GM06990 (cell line): ENCODE data around the gene RALGPS2.

Source experiments
- DNase-seq: peaks from one replicate; pipeline ENCODE4 v3.0.0-alpha.2; 2011; ENCODE audit not compliant: insufficient read length; ENCODE audit errors: extremely low read depth
- H3K27me3 ChIP-seq: replicated peaks from 2 replicates; pipeline ENCODE4 v1.6.0; 2011; ENCODE audit warnings: low read length; ENCODE audit not compliant: control insufficient read depth, insufficient read depth
- H3K36me3 ChIP-seq: 2 replicates; pipeline ENCODE4 v1.5.1; 2011; ENCODE audit warnings: low read length; ENCODE audit not compliant: control insufficient read depth, insufficient read depth
- H3K4me3 ChIP-seq: replicated peaks from 2 replicates; pipeline ENCODE4 v1.5.1; 2011; ENCODE audit warnings: low read depth, mild to moderate bottlenecking, control low read depth, low read length
- TF ChIP-seq, protein P1 (sequence below): IDR thresholded peaks from 2 replicates; pipeline ENCODE4 v1.5.1; 2011; ENCODE audit warnings: low read length, control low read depth, mild to moderate bottlenecking, inconsistent platforms; ENCODE audit not compliant: insufficient read depth, poor library complexity, severe bottlenecking

The RALGPS2 gene

DNA sequence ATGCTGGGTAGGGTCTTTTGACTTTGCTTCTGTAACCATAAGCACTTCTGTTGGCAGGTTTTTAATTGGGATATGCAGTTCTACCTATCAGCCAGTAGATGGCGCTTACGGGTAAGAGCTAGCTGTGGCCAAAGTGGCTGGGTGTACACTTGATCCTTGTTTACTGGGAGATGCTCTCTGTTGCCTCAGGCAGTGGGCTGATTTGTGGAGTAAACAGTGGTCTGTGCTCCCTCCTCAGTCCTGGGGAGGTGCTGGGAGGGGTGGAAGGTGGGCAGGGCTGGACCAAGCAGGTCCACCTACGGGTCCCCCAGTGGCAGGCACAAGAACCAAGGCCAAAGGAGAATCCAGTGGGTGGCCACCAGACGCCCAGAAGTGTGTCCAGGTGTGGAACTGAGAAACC is 43.4 kb downstream of the RALGPS2 start:
- Histone ChIP-seq H3K27me3 (no peaks in the 10 kb centered on the region), H3K36me3 (no peaks in the 10 kb centered on the region), H3K4me3 (no peak overlapping the region)
- TF ChIP-seq, protein P1, sequence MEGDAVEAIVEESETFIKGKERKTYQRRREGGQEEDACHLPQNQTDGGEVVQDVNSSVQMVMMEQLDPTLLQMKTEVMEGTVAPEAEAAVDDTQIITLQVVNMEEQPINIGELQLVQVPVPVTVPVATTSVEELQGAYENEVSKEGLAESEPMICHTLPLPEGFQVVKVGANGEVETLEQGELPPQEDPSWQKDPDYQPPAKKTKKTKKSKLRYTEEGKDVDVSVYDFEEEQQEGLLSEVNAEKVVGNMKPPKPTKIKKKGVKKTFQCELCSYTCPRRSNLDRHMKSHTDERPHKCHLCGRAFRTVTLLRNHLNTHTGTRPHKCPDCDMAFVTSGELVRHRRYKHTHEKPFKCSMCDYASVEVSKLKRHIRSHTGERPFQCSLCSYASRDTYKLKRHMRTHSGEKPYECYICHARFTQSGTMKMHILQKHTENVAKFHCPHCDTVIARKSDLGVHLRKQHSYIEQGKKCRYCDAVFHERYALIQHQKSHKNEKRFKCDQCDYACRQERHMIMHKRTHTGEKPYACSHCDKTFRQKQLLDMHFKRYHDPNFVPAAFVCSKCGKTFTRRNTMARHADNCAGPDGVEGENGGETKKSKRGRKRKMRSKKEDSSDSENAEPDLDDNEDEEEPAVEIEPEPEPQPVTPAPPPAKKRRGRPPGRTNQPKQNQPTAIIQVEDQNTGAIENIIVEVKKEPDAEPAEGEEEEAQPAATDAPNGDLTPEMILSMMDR: peak; percentile 93
- DNase-seq: peak; percentile 28

DNA sequence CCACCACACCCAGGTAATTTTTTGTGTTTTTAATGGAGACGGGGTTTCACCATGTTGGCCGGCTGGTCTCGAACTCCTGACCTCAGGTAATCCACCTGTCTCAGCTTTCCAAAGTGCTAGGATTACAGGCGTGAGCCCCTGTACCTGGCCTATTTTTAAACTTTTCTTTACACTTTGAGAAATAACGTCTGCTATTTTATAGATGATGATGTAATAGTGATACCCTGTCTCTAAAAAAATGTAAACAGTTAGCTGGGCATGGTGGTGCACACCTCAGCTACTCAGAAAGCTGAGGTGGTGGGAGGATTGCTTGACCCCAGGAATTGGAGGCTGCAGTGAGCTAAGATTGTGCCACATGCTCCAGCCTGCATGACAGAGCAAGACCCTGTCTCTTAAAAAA is 47.9 kb downstream of the RALGPS2 start:
- Histone ChIP-seq H3K4me3 (no peak overlapping the region), H3K27me3 (no peaks in the 10 kb centered on the region), H3K36me3 (no peaks in the 10 kb centered on the region)
- TF ChIP-seq, protein P1: no peak
- DNase-seq: no peak

- DNase-seq: no peak
- Histone ChIP-seq H3K36me3 (no peaks in the 10 kb centered on the region), H3K4me3 (no peak overlapping the region), H3K27me3 (no peaks in the 10 kb centered on the region)
- TF ChIP-seq, protein P1: no peak
These were observed 49.2 kb downstream of the RALGPS2 start for GRCh38 chr1:178774263-178774662.

- Histone ChIP-seq H3K27me3 (no peaks in the 10 kb centered on the region), H3K4me3 (no peak overlapping the region), H3K36me3 (no peaks in the 10 kb centered on the region)
- DNase-seq: no peak
- TF ChIP-seq, protein P1: no peak
These were observed 51.5 kb downstream of the RALGPS2 start for GRCh38 chr1:178776553-178776952.

- TF ChIP-seq, protein P1: no peak
- H3K27me3 ChIP-seq: no peaks in the 10 kb centered on the region
- H3K36me3 ChIP-seq: no peaks in the 10 kb centered on the region
- no peak for DNase-seq
- no peak overlapping the region for H3K4me3 ChIP-seq
These were observed 56.7 kb downstream of the RALGPS2 start for GRCh38 chr1:178781533-178782330.

GRCh38 chr1:178784131-178784536 is 59.1 kb downstream of the RALGPS2 start:
- TF ChIP-seq, protein P1: no peak
- DNase-seq: no peak
- Histone ChIP-seq H3K36me3 (no peaks in the 10 kb centered on the region), H3K4me3 (no peak overlapping the region), H3K27me3 (no peaks in the 10 kb centered on the region)
